Measurements from ENCODE around the gene TACSTD2. TPM values are rescaled to one million over a fixed set of nuclear protein-coding genes. Genes with fewer than 3 reads are reported as not detected.

Gene TACSTD2
- total RNA-seq, 1 experiment from 2014 or later, result 12.2 TPM

DNA sequence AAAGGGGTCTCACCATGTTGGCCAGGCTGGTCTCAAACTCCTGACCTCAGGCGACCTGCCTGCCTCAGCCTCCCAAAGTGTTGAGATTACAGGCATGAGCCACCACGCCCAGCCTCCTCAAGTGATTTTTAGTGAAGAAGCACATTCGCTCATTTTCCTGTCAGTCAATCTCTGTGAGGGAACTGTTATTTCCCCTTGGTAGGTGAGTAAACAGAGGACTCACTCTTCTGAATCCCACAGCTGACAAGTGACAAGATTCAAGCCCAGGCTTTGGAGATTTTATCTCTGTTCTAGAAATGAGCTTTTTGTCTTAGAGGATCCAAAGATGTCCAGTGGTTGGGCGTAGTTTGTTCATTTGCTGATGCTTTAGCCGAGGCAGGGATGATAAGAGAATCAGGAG is 43.9 kb upstream of the TACSTD2 start:
- Histone ChIP-seq H2AFZ (ENCODE audit: low read depth, low read length, poor library complexity, severe bottlenecking) (no peak overlapping the region), H3K9me2 (ENCODE audit: insufficient read depth) (no peaks in the 10 kb centered on the region), H3K4me1 (ENCODE audit: control insufficient read depth in 1 of 2, insufficient read depth in 2 of 2, low read length in 2 of 2) (peaks cover 2 to 29% of the 10 kb centered on the region in 2 experiments; a peak in 2 of 4 replicates), H3K27me3 (ENCODE audit: insufficient read depth, low read length) (no peaks in the 10 kb centered on the region), H3K4me2 (ENCODE audit: low read length) (no peak overlapping the region), H4K20me1 (ENCODE audit: insufficient read depth) (no peaks in the 10 kb centered on the region), H3K9me3 (ENCODE audit: control insufficient read depth in 1 of 2, insufficient read depth in 1 of 2, low read depth in 1 of 2, low read length in 2 of 2) (no peaks in the 10 kb centered on the region), H3K79me2 (ENCODE audit: insufficient read depth, low read length) (no peaks in the 10 kb centered on the region), H3K9ac (ENCODE audit: low read length) (no peak overlapping the region), H3K36me3 (ENCODE audit: control insufficient read depth in 1 of 2, insufficient read depth in 2 of 2, low read length in 2 of 2) (no peaks in the 10 kb centered on the region), H3K27ac (ENCODE audit: low read depth, low read length) (no peak overlapping the region), H3K4me3 (replicated peaks in 1 of 2; ENCODE audit: low read depth in 1 of 2, low read length in 2 of 2) (no peak overlapping the region)
- DNase-seq (ENCODE audit: low read depth, low spot score), result no peak
- ChIA-PET RAD21 (ENCODE audit: low non-redundant PET in 1 of 2, low total read pairs in 2 of 2, uncharacterized antibody in 2 of 2, unreplicated experiment in 2 of 2) (interaction anchor here in 1 of 2 experiments (0.6 kb wide), 1 partner anchor 9 kb away, joined by 6 read pairs; no protein-coding TSS in a partner anchor), POLR2A (no interaction called here), CTCF (no interaction called here)
- intact Hi-C loops (cut with micrococcal nuclease), result no loop called here
- BruUV-seq (replicated peaks), result no TSS peak
- ATAC-seq, result no peak
- no peak for TF ChIP-seq ZFX (IDR thresholded peaks at IDR 0.05)
- TF ChIP-seq POLR2A (IDR thresholded peaks at IDR 0.05; ENCODE audit: borderline replicate concordance, extremely low read depth, insufficient read depth, insufficient read length), result no peak
- no peak for TF ChIP-seq ELF1 (IDR thresholded peaks at IDR 0.05; ENCODE audit: borderline replicate concordance, low read depth)
- TF ChIP-seq CEBPB (IDR thresholded peaks at IDR 0.05; ENCODE audit: low read depth), result no peak
- TF ChIP-seq JUND (IDR thresholded peaks at IDR 0.05), result no peak
- TF ChIP-seq EGR1 (IDR thresholded peaks at IDR 0.05; ENCODE audit: low read depth), result no peak
- TF ChIP-seq YY1 (IDR thresholded peaks at IDR 0.05; ENCODE audit: extremely low read depth, insufficient replicate concordance, low read depth, low read length), result no peak
- TF ChIP-seq, protein P1, sequence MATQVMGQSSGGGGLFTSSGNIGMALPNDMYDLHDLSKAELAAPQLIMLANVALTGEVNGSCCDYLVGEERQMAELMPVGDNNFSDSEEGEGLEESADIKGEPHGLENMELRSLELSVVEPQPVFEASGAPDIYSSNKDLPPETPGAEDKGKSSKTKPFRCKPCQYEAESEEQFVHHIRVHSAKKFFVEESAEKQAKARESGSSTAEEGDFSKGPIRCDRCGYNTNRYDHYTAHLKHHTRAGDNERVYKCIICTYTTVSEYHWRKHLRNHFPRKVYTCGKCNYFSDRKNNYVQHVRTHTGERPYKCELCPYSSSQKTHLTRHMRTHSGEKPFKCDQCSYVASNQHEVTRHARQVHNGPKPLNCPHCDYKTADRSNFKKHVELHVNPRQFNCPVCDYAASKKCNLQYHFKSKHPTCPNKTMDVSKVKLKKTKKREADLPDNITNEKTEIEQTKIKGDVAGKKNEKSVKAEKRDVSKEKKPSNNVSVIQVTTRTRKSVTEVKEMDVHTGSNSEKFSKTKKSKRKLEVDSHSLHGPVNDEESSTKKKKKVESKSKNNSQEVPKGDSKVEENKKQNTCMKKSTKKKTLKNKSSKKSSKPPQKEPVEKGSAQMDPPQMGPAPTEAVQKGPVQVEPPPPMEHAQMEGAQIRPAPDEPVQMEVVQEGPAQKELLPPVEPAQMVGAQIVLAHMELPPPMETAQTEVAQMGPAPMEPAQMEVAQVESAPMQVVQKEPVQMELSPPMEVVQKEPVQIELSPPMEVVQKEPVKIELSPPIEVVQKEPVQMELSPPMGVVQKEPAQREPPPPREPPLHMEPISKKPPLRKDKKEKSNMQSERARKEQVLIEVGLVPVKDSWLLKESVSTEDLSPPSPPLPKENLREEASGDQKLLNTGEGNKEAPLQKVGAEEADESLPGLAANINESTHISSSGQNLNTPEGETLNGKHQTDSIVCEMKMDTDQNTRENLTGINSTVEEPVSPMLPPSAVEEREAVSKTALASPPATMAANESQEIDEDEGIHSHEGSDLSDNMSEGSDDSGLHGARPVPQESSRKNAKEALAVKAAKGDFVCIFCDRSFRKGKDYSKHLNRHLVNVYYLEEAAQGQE (IDR thresholded peaks at IDR 0.05; ENCODE audit: low read depth), result no peak
- no peak for TF ChIP-seq SRF (IDR thresholded peaks at IDR 0.05; ENCODE audit: low read depth)
- TF ChIP-seq, protein P2, sequence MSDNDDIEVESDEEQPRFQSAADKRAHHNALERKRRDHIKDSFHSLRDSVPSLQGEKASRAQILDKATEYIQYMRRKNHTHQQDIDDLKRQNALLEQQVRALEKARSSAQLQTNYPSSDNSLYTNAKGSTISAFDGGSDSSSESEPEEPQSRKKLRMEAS (IDR thresholded peaks at IDR 0.05), result no peak
- TF ChIP-seq, protein P3, sequence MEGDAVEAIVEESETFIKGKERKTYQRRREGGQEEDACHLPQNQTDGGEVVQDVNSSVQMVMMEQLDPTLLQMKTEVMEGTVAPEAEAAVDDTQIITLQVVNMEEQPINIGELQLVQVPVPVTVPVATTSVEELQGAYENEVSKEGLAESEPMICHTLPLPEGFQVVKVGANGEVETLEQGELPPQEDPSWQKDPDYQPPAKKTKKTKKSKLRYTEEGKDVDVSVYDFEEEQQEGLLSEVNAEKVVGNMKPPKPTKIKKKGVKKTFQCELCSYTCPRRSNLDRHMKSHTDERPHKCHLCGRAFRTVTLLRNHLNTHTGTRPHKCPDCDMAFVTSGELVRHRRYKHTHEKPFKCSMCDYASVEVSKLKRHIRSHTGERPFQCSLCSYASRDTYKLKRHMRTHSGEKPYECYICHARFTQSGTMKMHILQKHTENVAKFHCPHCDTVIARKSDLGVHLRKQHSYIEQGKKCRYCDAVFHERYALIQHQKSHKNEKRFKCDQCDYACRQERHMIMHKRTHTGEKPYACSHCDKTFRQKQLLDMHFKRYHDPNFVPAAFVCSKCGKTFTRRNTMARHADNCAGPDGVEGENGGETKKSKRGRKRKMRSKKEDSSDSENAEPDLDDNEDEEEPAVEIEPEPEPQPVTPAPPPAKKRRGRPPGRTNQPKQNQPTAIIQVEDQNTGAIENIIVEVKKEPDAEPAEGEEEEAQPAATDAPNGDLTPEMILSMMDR (IDR thresholded peaks at IDR 0.05 in 2 of 3, conservative IDR thresholded peaks at IDR 0.05 in 1 of 3; ENCODE audit: borderline replicate concordance in 1 of 3, insufficient read depth in 1 of 3, low read depth in 2 of 3, low read length in 2 of 3), result no peak
- no peak for TF ChIP-seq ZNF274 (IDR thresholded peaks at IDR 0.05; ENCODE audit: low read depth, low read length)
